Stimulated activated CD4-positive, alpha-beta T cell treated with anti-CD3 and anti-CD28 coated beads, Interleukin-2, amount 100 ng/mL, for 4 hours (primary cell): Measurements from ENCODE around the gene SLC22A7.

ENCODE experiments used
- DNase-seq: peaks from one replicate; pipeline ENCODE4 v3.0.0-alpha.2; 2020; ENCODE audit warnings: low read depth

SLC22A7 gene

DNA sequence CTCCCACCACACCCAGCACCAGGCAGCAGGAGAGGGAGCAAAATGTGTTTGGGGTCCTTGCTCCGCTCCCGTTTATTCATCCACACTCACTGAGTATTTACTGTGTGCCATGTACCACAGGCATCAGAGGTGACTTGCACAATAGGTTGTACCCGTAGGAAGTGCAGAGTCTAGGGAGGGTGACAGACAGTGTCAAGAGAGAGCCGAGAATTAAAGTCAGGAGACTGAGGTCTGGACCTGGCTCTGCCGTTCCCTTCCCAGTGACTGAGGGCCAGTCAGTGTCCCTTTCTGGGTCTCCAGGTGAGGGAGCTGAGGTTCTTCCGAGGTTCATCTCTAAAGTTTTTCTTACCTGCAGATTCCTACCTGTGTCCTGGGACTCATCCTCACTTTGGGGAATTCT is 32.5 kb upstream of the SLC22A7 start:
- DNase-seq, result no peak

DNA sequence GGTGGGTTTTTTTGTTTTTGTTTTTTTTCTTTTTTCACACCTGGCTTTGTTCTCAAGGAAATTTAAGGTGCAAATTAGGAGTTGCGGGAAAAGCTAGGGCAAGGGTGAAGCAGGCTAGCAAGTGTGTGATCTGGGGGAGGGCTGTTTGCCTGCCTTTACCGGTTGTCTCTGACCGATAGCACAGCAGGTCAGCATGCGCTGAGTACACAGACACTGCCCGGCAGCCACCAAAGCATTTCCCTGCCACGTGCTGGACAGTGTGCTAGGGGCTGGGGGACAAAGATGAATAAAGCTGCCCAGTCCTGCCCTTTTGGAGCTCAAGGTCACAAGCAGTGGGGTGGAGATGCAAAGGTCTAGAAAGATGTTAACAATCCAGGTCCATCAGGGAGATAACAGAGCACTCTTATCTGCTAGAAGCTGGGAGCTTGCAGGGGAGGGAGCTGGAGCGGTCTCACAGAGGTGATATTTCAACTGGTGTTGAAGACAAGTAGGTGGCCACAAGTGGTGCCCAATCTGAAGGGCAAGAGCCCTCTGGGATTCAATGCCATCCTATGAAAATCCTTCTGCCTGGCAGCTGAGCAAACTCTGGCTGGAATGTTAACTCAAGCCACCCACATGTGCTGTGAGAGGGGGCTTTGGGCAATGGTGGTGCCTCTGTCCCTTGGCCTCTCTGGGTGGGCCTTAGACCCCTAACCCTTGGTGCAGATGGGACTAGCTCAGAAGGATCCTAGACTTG is 30.3 kb upstream of the SLC22A7 start:
- no peak for DNase-seq

DNA sequence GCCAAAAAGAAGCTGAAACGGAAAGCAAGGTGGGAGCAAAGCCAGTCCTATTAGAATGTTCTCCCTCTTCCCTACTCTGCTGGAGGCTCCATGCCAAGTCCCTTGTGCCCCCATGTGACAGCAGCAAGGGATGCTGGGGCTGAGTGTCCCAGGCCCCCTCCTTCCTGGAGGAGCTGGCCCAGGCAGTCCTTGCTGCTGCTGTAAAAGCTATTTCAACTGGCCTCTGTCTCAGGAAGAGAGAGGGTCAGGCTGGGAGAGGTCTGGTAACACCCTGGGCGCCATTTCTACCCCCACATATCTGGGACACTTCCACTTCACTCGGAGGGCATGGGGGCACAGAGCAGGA is 29.7 kb upstream of the SLC22A7 start:
- no peak for DNase-seq

DNA sequence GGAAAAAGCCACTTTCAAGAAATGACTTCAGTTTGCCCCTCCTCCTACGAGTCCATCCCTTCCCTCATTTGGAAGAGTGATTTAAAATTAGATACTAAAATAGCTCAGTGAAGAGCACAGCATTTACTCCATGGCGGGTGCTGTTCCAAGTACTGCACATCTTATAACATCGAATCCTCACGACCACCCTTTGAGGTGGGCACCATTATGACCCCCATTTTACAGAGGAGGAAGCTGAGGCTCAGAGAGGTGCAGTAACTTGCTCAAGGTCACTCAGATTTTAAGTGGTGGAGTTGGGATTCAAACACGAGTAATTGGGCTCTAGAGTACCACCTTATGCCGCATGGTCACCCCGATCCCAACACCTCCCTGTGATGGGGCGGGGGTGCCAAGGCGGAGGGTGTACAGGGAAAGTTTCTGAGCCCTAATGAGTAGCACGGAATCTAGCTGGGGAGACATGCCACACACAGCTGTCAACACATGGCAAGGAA is 29.2 kb upstream of the SLC22A7 start:
- no peak for DNase-seq

DNA sequence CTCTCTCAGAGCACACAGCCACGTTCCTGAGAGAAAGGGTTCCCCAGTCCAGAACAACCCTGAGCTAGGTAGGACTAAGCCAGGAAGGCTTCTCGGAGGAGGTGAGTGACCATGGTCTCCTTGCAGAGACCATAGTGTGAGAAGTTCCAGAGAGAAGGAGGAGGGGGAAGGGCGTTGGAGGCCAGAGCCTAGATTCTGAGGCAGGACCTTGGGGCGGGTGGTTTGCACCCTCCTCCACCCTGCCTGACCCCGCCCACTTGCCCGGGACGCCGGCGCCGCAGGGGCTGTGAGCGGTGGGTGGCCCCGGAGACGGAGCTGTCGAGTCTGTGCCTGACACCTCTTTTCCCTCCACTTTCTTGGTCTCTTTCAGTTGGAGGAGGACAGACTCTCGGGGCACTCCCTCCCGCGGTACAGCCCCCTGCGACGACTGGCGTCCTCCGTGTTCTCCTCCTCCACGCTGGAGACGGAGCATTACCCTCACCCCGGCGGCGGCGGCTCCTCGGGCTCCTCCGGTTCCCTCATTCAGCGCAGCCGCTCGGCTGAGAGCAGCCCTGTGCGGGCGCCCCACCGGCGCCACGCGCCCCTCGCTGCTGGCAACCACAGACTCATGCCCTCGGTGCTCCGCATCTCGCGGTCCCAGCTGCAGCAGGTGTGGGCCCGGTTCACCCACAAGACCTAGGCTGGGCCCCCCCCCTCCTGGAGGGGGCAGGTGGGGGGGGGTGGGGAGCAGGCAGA is 28.6 kb upstream of the SLC22A7 start:
- DNase-seq, result peak; percentile 35

DNA sequence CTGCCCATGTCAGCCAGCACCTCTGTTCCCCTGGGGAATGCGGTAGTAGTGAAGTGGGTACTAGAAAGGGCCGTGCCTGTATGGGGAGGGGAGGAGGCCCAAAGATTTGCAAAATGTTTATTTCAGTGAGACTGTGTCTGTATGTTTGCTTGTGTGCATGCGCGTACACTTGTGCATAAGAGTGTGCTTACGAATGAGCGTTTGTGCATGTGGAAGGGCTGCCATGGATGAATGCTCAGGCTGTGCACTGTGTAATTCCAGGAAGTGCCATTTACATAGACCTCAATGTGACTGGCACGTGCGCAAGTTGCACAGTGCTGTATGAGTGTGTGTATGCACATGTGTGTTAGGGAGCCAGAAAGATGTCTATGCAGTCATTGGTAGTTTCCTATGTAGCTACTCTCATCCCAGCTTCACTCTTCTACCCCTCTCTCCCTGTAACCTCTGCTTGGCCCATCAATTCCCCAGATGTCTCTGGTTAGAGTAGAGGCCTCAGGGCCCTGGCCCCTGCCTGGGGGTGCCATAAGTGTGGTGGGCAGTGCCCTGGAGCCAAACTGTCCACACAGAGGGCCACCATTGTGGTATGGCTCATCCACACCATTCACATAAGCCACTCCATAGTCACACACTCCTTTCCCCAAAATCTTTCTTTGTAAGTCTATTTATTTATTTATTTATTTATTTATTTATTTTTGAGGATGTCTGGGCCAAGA is 26.8 kb upstream of the SLC22A7 start:
- no peak for DNase-seq

DNA sequence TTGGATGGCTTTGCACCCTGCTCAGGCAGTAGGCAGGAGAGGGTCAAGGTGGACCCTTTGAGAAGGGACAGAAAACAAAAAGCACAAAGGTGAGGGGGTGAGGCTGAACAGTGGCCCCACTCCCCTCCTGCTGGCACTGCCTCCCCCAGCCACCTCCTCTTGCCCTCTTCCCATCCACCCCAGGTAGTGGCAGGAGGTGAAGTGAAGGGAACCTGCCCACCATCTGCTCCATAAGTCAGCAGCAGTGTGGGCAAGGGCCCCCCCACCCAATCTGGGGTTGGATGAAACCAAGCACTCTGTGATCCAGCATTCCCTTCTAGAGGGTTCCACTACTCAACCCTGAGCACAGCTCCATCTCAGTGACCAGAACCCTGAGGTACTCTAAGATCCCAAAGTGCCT is 26.1 kb upstream of the SLC22A7 start:
- no peak for DNase-seq

DNA sequence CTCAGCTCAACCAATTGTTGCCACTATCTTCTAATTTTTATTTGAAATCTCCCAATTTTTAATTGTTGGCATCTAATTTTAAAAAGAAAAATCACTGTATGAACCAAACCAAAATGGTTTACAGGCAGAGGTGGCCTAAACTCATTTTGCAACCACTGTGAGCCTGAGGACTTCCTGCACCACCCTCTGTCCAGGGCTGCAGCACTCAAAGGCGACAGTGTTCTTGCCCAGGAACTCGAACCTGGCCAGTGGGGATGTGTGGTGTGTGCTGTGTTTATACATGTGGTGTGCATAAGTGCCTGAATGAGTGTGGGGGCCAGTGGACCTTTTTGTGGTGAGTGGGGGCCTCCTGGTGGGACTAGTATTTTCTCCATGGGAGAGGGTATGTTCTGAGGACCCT is 24.4 kb upstream of the SLC22A7 start:
- no peak for DNase-seq

DNA sequence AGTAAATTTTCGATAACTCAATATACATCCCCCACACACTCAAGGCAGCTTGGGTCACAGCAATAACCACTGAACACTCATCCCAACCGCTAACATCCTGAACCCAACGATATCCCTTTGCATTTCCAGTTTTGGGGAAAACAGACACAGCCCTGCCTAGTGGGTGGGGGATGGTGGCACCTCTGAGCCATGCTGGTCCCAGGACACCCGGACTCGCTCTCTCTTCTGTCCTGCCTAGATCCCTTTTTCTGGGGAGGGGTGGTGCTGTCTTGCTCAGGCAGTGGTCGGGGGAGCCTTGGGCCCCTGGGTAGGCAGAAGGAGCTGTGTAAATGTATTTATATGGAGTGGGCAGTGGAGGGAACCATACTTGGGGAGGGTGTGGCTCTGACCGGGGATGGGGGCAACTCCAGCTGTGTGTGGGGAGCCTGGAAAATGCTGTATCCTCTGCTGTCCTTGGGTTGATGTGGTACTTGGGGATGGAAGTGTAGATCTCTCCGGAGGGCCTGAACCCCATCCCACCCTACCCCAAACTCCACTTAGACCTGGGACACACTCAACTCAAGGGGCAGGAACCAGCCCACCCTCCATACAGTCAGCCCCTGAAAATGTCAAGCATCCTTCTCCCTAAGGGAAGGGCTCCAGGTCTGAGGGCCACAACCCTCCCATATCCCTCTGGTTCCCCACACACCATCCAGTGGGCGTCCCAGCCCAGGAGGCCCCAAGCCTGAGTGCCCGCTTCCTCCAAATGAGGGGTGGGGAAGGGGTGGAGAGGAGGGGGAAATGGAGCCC is 23.7 kb upstream of the SLC22A7 start:
- DNase-seq, result no peak

DNA sequence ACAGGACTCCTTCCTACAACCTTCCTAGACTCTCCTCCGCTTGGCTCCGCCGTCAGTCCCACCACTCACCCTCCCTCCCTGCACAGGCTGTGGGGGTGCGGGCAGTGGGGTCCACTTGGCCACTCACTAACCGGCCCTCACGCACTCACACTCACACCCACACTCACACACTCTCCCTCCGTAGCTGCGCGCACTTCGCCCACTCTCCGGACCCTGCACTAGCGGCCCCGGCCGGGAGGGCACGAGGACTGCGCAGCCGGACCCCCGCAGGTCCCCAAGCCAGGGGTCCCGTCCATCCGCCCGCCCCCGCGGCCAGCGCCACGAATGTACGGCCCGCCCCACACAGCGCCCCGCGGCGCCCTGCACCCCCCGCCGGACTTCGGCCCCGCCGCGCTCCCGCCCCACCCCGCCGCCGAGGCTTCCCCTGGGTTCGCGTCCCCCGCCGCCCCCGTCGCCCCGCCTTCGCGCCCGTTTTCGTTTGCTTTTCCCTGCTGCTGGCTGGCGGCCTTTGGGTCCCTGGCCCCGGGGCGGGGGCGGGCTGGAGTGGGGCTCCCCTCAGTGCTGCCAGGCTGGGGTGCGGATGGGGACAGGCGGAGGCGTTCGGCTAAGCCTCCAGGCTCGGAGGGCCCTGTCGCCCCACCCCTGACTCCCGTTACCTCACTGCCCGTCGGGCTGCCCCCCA is 23.0 kb upstream of the SLC22A7 start:
- no peak for DNase-seq

DNA sequence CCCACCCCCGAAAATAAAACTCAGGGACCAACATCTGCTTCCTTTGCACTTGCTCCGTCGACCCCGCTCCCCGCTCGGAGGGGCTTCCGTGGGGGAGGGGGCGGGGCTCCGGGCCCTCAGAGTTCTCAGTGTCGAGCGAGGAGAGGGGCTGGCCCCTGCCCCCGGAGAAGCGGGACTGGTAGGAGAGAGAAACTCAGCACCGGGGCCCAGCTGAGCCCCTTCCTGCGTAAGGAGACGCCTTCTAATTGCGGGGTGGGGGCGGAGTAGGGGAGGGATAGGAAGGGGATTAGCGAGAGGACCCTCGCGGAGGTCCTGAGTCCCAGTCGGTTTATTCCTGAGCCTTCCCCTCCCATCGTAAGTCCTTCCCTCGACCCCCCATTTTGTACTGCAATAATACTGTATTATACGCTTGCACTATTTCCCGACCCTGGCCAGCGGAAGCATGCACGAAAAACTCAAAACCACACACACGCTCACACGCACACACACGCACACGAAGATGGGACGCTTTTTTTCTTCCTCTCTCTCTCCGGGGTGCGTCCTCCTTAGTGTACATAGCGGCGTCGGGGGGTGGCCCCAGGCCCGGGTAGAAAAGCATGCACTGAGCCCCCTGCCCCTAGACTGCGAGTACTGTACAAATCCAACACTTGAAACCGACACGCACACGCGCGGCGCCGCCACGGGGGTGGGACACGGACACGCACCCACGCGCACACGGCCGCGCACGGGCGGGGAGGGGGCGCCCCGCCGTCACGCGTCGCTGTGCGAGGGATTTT is 22.1 kb upstream of the SLC22A7 start:
- DNase-seq, result no peak

DNA sequence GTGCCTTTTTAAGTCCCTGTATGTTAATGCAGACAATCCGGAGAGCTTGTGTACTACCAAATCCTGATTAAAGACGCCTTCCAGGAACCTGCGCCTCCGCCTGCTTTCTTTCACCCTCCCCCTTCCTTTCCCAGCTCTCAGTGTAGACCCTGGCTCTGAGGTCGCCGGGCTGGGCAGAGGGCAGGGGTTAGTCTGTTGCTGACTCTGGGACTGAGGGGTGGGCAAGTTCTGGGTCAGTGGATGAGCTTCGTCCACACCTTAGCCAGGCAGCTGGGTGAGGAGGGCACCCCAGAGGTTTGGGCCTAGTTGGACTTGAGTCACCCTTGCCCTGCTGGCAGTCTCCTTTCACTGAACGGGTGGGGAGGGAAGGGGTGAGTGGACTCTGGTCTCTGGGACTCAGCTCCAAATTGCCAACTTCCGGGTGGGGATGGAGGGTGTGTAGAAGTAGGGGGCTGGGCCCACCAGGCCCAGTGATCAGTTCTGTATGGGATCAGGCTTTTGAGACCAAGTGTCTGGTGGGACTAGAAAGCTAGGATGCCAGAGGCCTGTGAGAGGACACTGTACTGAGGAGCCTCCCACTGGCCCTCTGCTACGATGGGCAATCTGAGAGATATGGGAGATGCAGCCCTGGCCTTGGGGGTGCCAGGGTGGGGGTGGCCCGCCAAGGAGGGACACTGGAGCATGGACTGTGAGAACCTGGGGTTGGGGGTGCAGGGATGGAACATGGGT is 21.3 kb upstream of the SLC22A7 start:
- no peak for DNase-seq

DNA sequence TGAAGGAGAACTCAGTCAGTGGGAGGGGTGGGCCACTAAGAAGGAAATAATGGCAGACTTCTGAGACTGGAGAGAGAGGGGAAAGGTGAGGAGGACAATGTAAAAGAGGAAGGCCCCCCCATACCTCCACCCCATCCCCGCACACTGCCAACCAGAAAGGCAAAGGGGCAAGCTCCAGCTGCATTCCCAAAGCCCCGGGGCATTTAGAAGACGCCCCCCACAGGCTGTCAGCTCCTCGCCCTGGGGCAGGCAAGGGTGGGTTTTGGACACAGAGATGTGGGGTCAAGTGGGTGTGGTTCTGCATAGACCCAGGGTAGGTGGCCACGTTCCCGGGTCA is 20.8 kb upstream of the SLC22A7 start:
- DNase-seq, result no peak

DNA sequence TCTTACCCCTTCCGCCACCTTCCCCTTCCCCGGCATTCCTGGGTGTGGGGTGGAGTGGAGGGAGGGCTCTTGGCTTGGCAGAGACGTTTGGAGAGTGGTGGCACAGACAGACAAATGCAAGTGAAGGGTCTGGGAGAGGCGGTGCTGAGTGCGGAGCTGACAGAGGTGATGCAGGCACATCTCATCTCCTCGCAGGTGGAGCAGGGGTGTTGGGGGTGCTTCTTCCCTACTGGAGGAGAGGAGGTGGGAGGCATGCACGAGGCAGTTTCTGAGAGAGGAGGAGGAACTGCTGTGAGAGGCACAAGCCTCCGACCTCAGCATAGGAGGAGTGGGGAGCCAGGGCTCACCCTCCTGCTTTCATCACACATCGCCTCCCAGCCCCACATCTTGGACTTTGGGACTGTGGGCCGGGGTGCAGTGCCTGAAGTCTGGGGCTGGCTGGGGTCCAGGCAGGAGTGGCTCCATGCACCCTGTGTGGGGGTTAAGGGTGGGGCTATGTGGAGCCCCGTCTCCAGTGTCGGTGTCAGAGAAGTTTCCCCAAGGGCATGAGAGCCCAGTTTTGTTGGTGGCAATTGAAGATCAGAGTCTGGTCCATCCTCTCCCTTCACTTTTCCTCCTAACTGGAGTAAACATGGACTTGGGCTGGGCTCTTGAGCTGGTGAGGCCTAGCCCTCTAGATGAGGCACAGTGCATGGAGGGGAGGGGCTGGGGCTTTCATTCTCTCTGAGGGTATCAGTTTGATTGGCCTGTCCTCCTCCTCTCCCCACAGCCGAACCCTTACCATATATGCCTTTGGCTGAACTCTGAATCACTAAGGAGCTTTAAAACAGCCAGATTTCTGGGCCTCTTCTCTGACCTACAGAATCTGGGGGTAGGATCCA is 20.2 kb upstream of the SLC22A7 start:
- DNase-seq, result no peak

DNA sequence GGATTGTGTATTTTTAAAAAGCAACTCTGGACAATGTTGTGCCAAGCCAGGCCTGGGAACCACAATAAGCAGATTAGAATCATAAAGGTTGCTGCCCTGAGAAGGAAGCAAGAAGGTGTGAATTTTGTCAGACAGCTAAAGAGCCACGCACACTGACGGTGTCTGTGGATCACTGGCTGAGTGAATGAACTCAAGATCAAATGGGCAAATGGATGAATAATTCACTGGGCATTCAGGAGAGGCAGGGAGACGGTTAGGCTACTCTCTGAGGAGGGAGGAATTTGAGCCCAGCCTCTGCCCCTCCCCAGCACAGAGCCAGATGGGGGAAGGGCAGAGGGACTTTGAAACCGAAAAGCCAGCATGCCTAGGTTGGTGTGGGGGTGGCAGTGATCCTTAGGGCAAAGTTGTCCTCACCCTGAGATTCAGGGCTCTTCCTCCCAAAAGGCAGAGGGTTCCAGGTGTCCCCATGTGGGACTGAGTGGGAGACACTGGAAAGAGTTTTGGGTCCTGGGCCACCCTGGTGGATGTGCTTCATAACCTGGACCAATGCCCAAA is 19.5 kb upstream of the SLC22A7 start:
- DNase-seq, result no peak

DNA sequence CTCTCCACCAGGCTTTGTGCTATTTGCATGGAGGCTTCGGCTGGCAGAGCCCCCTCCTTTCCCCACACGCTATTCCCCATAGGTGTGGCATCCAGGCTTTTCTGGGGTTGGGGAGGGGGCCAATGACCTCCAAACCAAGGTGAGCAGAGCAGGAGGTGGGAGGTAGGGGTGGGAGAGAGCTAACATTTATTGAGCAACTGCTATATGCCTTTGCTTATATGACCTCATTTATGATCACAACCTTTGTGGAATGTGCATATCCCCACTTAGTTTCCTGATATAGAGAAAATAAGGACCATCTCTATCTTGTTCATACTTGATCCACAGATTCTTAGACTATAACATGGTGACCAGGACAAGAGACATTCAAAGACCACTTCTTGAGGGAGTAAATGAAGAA is 17.8 kb upstream of the SLC22A7 start:
- DNase-seq, result no peak

DNA sequence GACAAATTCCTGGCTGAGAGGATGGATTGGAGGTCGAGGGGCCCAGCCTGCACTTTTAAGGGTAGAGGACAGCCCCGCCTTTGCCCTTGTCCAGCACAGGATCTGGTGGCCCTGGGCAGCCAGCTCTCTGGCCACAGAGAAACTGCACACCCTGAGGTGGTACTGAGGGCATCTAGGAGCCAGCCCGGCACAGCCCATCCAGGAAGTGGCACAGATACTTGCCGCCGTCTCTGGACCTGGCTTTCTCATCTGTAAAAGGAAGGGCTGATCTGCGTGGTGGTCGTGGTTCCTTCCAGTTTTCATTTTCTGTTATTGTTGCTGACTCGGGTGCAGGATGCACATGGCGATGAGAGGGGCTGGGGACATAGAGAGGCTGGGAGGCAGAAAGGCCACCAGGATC is 16.0 kb upstream of the SLC22A7 start:
- no peak for DNase-seq

DNA sequence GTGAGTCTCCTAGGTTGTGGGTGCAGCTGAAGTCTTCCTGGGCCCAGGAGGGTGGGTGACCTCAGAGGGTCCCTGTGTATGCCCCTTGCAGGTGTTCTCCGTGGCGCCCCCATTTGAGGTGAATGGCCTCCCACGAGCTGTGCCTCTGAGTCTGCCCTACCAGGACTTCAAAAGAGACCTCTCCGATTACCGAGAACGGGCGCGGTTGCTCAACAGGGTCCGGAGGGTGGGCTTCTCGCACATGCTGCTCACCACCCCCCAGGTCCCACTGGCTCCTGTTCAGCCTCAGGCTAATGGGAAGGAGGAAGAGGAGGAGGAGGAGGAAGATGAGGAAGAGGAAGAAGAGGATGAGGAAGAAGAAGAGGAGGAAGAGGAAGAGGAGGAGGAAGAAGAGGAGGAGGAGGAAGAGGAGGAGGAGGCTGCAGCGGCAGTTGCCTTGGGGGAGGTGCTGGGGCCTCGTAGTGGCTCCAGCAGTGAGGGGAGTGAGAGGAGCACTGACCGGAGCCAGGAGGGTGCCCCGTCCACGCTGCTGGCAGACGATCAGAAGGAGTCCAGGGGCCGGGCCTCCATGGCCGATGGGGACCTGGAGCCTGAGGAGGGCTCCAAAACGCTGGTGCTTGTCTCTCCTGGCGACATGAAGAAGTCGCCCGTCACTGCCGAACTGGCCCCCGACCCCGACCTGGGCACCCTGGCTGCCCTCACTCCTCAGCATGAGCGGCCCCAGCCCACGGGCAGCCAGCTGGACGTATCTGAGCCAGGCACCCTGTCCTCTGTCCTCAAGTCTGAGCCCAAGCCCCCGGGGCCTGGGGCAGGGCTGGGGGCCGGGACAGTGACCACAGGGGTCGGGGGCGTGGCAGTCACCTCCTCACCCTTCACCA is 15.2 kb upstream of the SLC22A7 start:
- no peak for DNase-seq
